K562 (cell line): ENCODE data around the gene THAP11. TPM values are rescaled to one million over a fixed set of nuclear protein-coding genes. Genes with fewer than 3 reads are reported as not detected.

ENCODE experiments used
- CXXC5 ChIP-seq: fragments of 250-450 bp; sonication (Bioruptor Pico); IDR thresholded peaks from 2 replicates; pipeline ENCODE4 v1.8.0; 2022; ENCODE audit warnings: inconsistent platforms, mild to moderate bottlenecking, moderate library complexity
- DEAF1 ChIP-seq: fragments of 450-650 bp; formaldehyde crosslinking; IDR thresholded peaks from 2 replicates; pipeline ENCODE4 v1.4.0; 2020; ENCODE audit warnings: mild to moderate bottlenecking, moderate library complexity
- KAT7 ChIP-seq: sonication (generic); formaldehyde crosslinking; IDR thresholded peaks from 2 replicates; pipeline ENCODE4 v1.8.0; 2022; ENCODE audit warnings: missing genetic modification reagents, mild to moderate bottlenecking, borderline replicate concordance
- NCOA2 ChIP-seq, 2 experiments: fragments of 450-650 bp; IDR thresholded peaks; 2 replicates each; pipeline ENCODE4 v1.6.1; 2018; ENCODE audit warnings: mild to moderate bottlenecking in 2 of 2, moderate library complexity in 1 of 2; ENCODE audit not compliant: partially characterized antibody in 2 of 2
- NCOA4 ChIP-seq: fragments of 450-650 bp; IDR thresholded peaks from 2 replicates; pipeline ENCODE4 v1.6.1; 2018; ENCODE audit warnings: mild to moderate bottlenecking; ENCODE audit not compliant: partially characterized antibody
- NR2C1 ChIP-seq, 2 experiments: fragments of 450-650 bp; IDR thresholded peaks; 2 replicates each; pipeline ENCODE4 v1.6.1; 2017; ENCODE audit warnings: mild to moderate bottlenecking in 2 of 2, antibody characterized with exemption in 1 of 2, inconsistent platforms in 1 of 2, missing compliant biosample characterization in 1 of 2, missing genetic modification characterization in 1 of 2
- PHB ChIP-seq: fragments of 250-450 bp; sonication (Bioruptor Pico); IDR thresholded peaks from 2 replicates; pipeline ENCODE4 v1.5.0; 2021
- PML ChIP-seq: IDR thresholded peaks from 2 replicates; pipeline ENCODE4 v1.6.1; 2012; ENCODE audit warnings: low read length, inconsistent platforms
- RBFOX2 ChIP-seq: fragments of 200-400 bp; formaldehyde crosslinking; IDR thresholded peaks from 2 replicates; pipeline ENCODE4 v1.6.1; 2017; ENCODE audit warnings: low read depth, mild to moderate bottlenecking, low read length, moderate library complexity
- SAFB ChIP-seq: fragments of 200-400 bp; formaldehyde crosslinking; IDR thresholded peaks from 2 replicates; pipeline ENCODE4 v1.6.1; 2017; ENCODE audit warnings: low read depth, low read length, borderline replicate concordance
- TAF1 ChIP-seq: IDR thresholded peaks from 2 replicates; pipeline ENCODE4 v1.6.1; 2011; ENCODE audit warnings: mild to moderate bottlenecking, low read length, moderate library complexity; ENCODE audit not compliant: insufficient read depth, control insufficient read depth, severe bottlenecking; ENCODE audit errors: extremely low read depth
- TAF7 ChIP-seq: fragments of 450-650 bp; IDR thresholded peaks from 2 replicates; pipeline ENCODE4 v1.6.1; 2016; ENCODE audit warnings: missing genetic modification characterization, missing compliant biosample characterization
- TEAD2 ChIP-seq: fragments of 450-650 bp; IDR thresholded peaks from 2 replicates; pipeline ENCODE4 v1.6.1; 2016; ENCODE audit warnings: missing genetic modification characterization, control low read depth, missing compliant biosample characterization
- ZNF407 ChIP-seq: fragments of 450-650 bp; IDR thresholded peaks from 2 replicates; pipeline ENCODE4 v1.6.1; 2016; ENCODE audit warnings: low read depth
- polyA plus RNA-seq, 8 experiments: library from polyadenylated mRNA; depleted of rRNA in 4 of 8; stranded (reverse) in 5 of 8; unstranded in 3 of 8; fragments of >200 nt; fragmentation: Nextera tagmentation in 2 of 8; fragmentation: Illumina TruSeq in 1 of 8; extraction: Ambion mirVana in 2 of 8; extraction: Trizol in 1 of 8; gene quantifications; 2 replicates each; pipeline versions ENCODE4 v1.2.1 to v1.2.3, GENCODE V29; 2011 to 2014; ENCODE audit warnings: inconsistent platforms in 1 of 8, missing spikeins in 1 of 8
- total RNA-seq, 7 experiments: library from RNA; depleted of rRNA in 6 of 7; stranded (reverse); fragments of >200 nt in 6 of 7; fragmentation: Illumina TruSeq in 2 of 7; extraction: Trizol in 2 of 7; gene quantifications; 2 replicates each; pipeline versions ENCODE4 v1.2.1 to v1.2.3, GENCODE V29; 2011 to 2021; ENCODE audit warnings: low replicate concordance in 1 of 7

Gene THAP11
- total and polyA plus RNA-seq, 9 of the 15 experiments (the other 6 are each of a cell fraction or from before 2014, with no cell fraction given) = 2.4 to 31.6 (median 21.4) TPM

GRCh38 chr16:67801883-67802282 is 40.2 kb upstream of the THAP11 start (continued):
- TF ChIP-seq ZNF407 = no peak
- TF ChIP-seq NCOA4 = no peak
- TF ChIP-seq RBFOX2 = no peak
- no peak for TF ChIP-seq TAF1
- no peak for TF ChIP-seq TEAD2 (tag)
- no peak for TF ChIP-seq KAT7 (CRISPR knock-in tag)
- TF ChIP-seq TAF7 = no peak
- TF ChIP-seq PML = no peak
- no peak for TF ChIP-seq NCOA2 (IDR thresholded peaks at IDR 0.05; ENCODE audit: partially characterized antibody in 2 of 2)
- no peak for TF ChIP-seq PHB
- no peak for TF ChIP-seq DEAF1 (CRISPR knock-in tag)
- TF ChIP-seq CXXC5 (CRISPR knock-in tag) = no peak
- TF ChIP-seq SAFB = no peak
- no peak for TF ChIP-seq NR2C1 (IDR thresholded peaks at IDR 0.05)
- no peak for TF ChIP-seq NR2C1 (tag; IDR thresholded peaks at IDR 0.05)
